Measurements from ENCODE around the gene SUSD1.

SUSD1 gene

GRCh38 chr9:112054916-112055315 lies 120.2 kb downstream of the SUSD1 start:
- no peaks in the 10 kb centered on the region for H3K27me3 ChIP-seq (ENCODE audit: low read length)
- H3K79me2 ChIP-seq (ENCODE audit: insufficient read depth, low read length), result no peaks in the 10 kb centered on the region
- H3K27ac ChIP-seq (ENCODE audit: low read depth, low read length), result no peak overlapping the region
- no peak overlapping the region for H3K4me2 ChIP-seq (ENCODE audit: low read depth, low read length, poor library complexity, severe bottlenecking)
- no peaks in the 10 kb centered on the region for H3K9me2 ChIP-seq (replicated peaks; ENCODE audit: insufficient read depth, low read length)
- H3F3A ChIP-seq (ENCODE audit: insufficient read depth), result no peaks in the 10 kb centered on the region
- TF ChIP-seq EZH2phosphoT487 (conservative IDR thresholded peaks at IDR 0.05; ENCODE audit: low read length), result no peak
- TF ChIP-seq, protein P1, sequence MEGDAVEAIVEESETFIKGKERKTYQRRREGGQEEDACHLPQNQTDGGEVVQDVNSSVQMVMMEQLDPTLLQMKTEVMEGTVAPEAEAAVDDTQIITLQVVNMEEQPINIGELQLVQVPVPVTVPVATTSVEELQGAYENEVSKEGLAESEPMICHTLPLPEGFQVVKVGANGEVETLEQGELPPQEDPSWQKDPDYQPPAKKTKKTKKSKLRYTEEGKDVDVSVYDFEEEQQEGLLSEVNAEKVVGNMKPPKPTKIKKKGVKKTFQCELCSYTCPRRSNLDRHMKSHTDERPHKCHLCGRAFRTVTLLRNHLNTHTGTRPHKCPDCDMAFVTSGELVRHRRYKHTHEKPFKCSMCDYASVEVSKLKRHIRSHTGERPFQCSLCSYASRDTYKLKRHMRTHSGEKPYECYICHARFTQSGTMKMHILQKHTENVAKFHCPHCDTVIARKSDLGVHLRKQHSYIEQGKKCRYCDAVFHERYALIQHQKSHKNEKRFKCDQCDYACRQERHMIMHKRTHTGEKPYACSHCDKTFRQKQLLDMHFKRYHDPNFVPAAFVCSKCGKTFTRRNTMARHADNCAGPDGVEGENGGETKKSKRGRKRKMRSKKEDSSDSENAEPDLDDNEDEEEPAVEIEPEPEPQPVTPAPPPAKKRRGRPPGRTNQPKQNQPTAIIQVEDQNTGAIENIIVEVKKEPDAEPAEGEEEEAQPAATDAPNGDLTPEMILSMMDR (IDR thresholded peaks at IDR 0.05; ENCODE audit: insufficient read depth, low read length, poor library complexity, severe bottlenecking), result no peak
- no peaks in the 10 kb centered on the region for H4K20me1 ChIP-seq (ENCODE audit: low read depth, low read length)
- H3K36me3 ChIP-seq (ENCODE audit: low read length), result no peaks in the 10 kb centered on the region
- no peak overlapping the region for H3K4me3 ChIP-seq (ENCODE audit: insufficient read depth, low read length, poor library complexity, severe bottlenecking)
- no peaks in the 10 kb centered on the region; the same call in 1 of the 2 replicates for H3K9me3 ChIP-seq (ENCODE audit: insufficient read depth, low read length)
- no peak overlapping the region for H3K9ac ChIP-seq (ENCODE audit: low read length)
- H2AFZ ChIP-seq (ENCODE audit: low read depth, low read length, severe bottlenecking), result no peak overlapping the region

DNA sequence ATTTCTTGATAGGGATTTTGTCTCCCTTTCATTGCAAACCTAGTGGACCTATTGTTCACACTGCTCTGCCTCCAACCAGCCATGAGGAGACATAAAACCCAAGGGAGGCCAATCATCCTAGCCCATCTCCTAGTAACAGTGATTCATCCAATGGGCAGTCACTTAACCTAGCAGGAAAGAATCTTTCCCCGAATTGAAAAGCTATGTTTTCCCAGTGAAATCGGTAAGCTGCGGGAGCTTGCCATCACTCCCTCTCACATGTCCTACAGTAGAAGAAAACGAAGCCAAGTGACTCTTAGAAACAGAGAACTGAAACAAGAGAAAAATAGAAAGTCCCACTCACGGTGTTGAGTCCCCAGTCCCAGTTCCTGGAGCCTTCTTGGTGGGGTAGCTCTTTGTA lies 123.3 kb downstream of the SUSD1 start:
- Histone ChIP-seq H3K36me3 (ENCODE audit: low read length) (no peaks in the 10 kb centered on the region), H3K9me3 (ENCODE audit: insufficient read depth, low read length) (peaks cover 3% of the 10 kb centered on the region; the same call in 1 of the 2 replicates), H3K9ac (ENCODE audit: low read length) (no peak overlapping the region), H3K79me2 (ENCODE audit: insufficient read depth, low read length) (no peaks in the 10 kb centered on the region), H4K20me1 (ENCODE audit: low read depth, low read length) (no peaks in the 10 kb centered on the region), H3K4me2 (ENCODE audit: low read depth, low read length, poor library complexity, severe bottlenecking) (no peak overlapping the region), H3F3A (ENCODE audit: insufficient read depth) (no peaks in the 10 kb centered on the region), H3K9me2 (replicated peaks; ENCODE audit: insufficient read depth, low read length) (no peaks in the 10 kb centered on the region), H3K27ac (ENCODE audit: low read depth, low read length) (no peak overlapping the region), H2AFZ (ENCODE audit: low read depth, low read length, severe bottlenecking) (no peak overlapping the region), H3K4me3 (ENCODE audit: insufficient read depth, low read length, poor library complexity, severe bottlenecking) (no peak overlapping the region), H3K27me3 (ENCODE audit: low read length) (no peaks in the 10 kb centered on the region)
- no peak for TF ChIP-seq EZH2phosphoT487 (conservative IDR thresholded peaks at IDR 0.05; ENCODE audit: low read length)
- TF ChIP-seq, protein P1 (IDR thresholded peaks at IDR 0.05; ENCODE audit: insufficient read depth, low read length, poor library complexity, severe bottlenecking), result no peak

GRCh38 chr9:112050544-112051475 lies 124.3 kb downstream of the SUSD1 start:
- no peak overlapping the region for H3K4me2 ChIP-seq (ENCODE audit: low read depth, low read length, poor library complexity, severe bottlenecking)
- no peaks in the 10 kb centered on the region for H3K9me2 ChIP-seq (replicated peaks; ENCODE audit: insufficient read depth, low read length)
- no peaks in the 10 kb centered on the region for H3K27me3 ChIP-seq (ENCODE audit: low read length)
- no peak overlapping the region for H2AFZ ChIP-seq (ENCODE audit: low read depth, low read length, severe bottlenecking)
- no peaks in the 10 kb centered on the region for H3K79me2 ChIP-seq (ENCODE audit: insufficient read depth, low read length)
- no peak overlapping the region for H3K9ac ChIP-seq (ENCODE audit: low read length)
- no peaks in the 10 kb centered on the region for H3K36me3 ChIP-seq (ENCODE audit: low read length)
- H3F3A ChIP-seq (ENCODE audit: insufficient read depth), result no peaks in the 10 kb centered on the region
- H3K9me3 ChIP-seq (ENCODE audit: insufficient read depth, low read length), result peaks cover 3% of the 10 kb centered on the region; the same call in 1 of the 2 replicates
- H4K20me1 ChIP-seq (ENCODE audit: low read depth, low read length), result no peaks in the 10 kb centered on the region
- H3K27ac ChIP-seq (ENCODE audit: low read depth, low read length), result no peak overlapping the region
- no peak overlapping the region for H3K4me3 ChIP-seq (ENCODE audit: insufficient read depth, low read length, poor library complexity, severe bottlenecking)
- no peak for TF ChIP-seq EZH2phosphoT487 (conservative IDR thresholded peaks at IDR 0.05; ENCODE audit: low read length)
- TF ChIP-seq, protein P1 (IDR thresholded peaks at IDR 0.05; ENCODE audit: insufficient read depth, low read length, poor library complexity, severe bottlenecking), result no peak

All from SU-DHL-6 (cell line).